Neural cell (in vitro differentiated cells): ENCODE results near the gene ATE1.

Experiments used
- CTCF ChIP-seq: fragments of 450-650 bp; IDR thresholded peaks from 2 replicates; pipeline ENCODE4 v1.5.1; 2014; ENCODE audit warnings: antibody characterized with exemption, mild to moderate bottlenecking, moderate library complexity; ENCODE audit not compliant: poor library complexity, severe bottlenecking
- EP300 ChIP-seq: fragments of 450-650 bp; conservative IDR thresholded peaks from 2 replicates; pipeline ENCODE4 v1.6.1; 2014; ENCODE audit warnings: antibody characterized with exemption, mild to moderate bottlenecking, moderate library complexity; ENCODE audit not compliant: poor library complexity, severe bottlenecking
- EZH2 ChIP-seq: fragments of 200-600, 300-800 bp; shearing (Covaris generic), sonication (generic); IDR thresholded peaks from 2 replicates; pipeline ENCODE4 v1.6.1; 2014; ENCODE audit warnings: antibody characterized with exemption, low read length, borderline replicate concordance, mild to moderate bottlenecking; ENCODE audit not compliant: insufficient read depth, poor library complexity, severe bottlenecking
- MXI1 ChIP-seq: fragments of 450-650 bp; conservative IDR thresholded peaks from 2 replicates; pipeline ENCODE4 v1.6.1; 2014; ENCODE audit warnings: antibody characterized with exemption, mild to moderate bottlenecking; ENCODE audit not compliant: poor library complexity, severe bottlenecking
- POLR2AphosphoS5 ChIP-seq: IDR thresholded peaks from 2 replicates; pipeline ENCODE4 v1.6.1; 2012
- RAD21 ChIP-seq: fragments of 450-650 bp; conservative IDR thresholded peaks from 2 replicates; pipeline ENCODE4 v1.6.1; 2014; ENCODE audit warnings: antibody characterized with exemption, mild to moderate bottlenecking, moderate library complexity
- REST ChIP-seq: IDR thresholded peaks from 2 replicates; pipeline ENCODE4 v1.6.1; 2012; ENCODE audit warnings: borderline replicate concordance
- SMC3 ChIP-seq: fragments of 450-650 bp; conservative IDR thresholded peaks from 2 replicates; pipeline ENCODE4 v1.6.1; 2014; ENCODE audit warnings: antibody characterized with exemption, mild to moderate bottlenecking, moderate library complexity; ENCODE audit not compliant: poor library complexity

- TF ChIP-seq EZH2 (no peak), RAD21 (no peak), CTCF (no peak), EP300 (no peak), POLR2AphosphoS5 (no peak), REST (no peak), SMC3 (no peak), MXI1 (no peak)
Observed at GRCh38 chr10:121787169-121787568, 140.7 kb downstream of the ATE1 start.
